ENCODE results near the gene RHOBTB3.
"Not testable (repeated sequence)": the region's sequence is repeated elsewhere in the genome, so short reads cannot be mapped to it uniquely, and the experiment has no call there.

The RHOBTB3 gene

GRCh38 chr5:95704150-95704549 is 27.0 kb upstream of the RHOBTB3 start:
- H3K27me3 ChIP-seq (ENCODE audit: control insufficient read depth in 5 of 5, insufficient read depth in 4 of 5, low read length in 5 of 5): no peaks in the 10 kb centered on the region
- H3K27ac ChIP-seq (ENCODE audit: low read depth, low read length): no peak overlapping the region
- H3K4me1 ChIP-seq (ENCODE audit: control insufficient read depth in 5 of 5, insufficient read depth in 5 of 5, low read length in 5 of 5): no peaks in the 10 kb centered on the region
- H3K36me3 ChIP-seq (ENCODE audit: control insufficient read depth in 5 of 5, insufficient read depth in 5 of 5, low read length in 5 of 5): peaks cover 0 to 3% (median 0%) of the 10 kb centered on the region in 5 donors
- H3K4me3 ChIP-seq (ENCODE audit: low read depth in 1 of 5, low read length in 5 of 5): no peak overlapping the region
- no peaks in the 10 kb centered on the region for H3K9me3 ChIP-seq (ENCODE audit: control insufficient read depth in 5 of 5, low read length in 5 of 5)
- no peak overlapping the region for H3K9ac ChIP-seq (ENCODE audit: low read length in 5 of 5)

- H3K9me3 ChIP-seq (ENCODE audit: control insufficient read depth in 5 of 5, low read length in 5 of 5); H3K36me3 ChIP-seq (ENCODE audit: control insufficient read depth in 5 of 5, insufficient read depth in 5 of 5, low read length in 5 of 5): not testable (repeated sequence)
These were observed 24.9 kb upstream of the RHOBTB3 start for GRCh38 chr5:95706196-95706595.

GRCh38 chr5:95707055-95707454 is 24.1 kb upstream of the RHOBTB3 start:
- H3K27me3 ChIP-seq (ENCODE audit: control insufficient read depth in 5 of 5, insufficient read depth in 4 of 5, low read length in 5 of 5): no peaks in the 10 kb centered on the region
- H3K9me3 ChIP-seq (ENCODE audit: control insufficient read depth in 5 of 5, low read length in 5 of 5): no peaks in the 10 kb centered on the region
- peaks cover 0 to 3% (median 0%) of the 10 kb centered on the region in 5 donors for H3K36me3 ChIP-seq (ENCODE audit: control insufficient read depth in 5 of 5, insufficient read depth in 5 of 5, low read length in 5 of 5)
- H3K4me3 ChIP-seq (ENCODE audit: low read depth in 1 of 5, low read length in 5 of 5): no peak overlapping the region
- H3K4me1 ChIP-seq (ENCODE audit: control insufficient read depth in 5 of 5, insufficient read depth in 5 of 5, low read length in 5 of 5): peaks cover 0 to 12% (median 10%) of the 10 kb centered on the region in 5 donors
- H3K9ac ChIP-seq (ENCODE audit: low read length in 5 of 5): no peak overlapping the region
- H3K27ac ChIP-seq (ENCODE audit: low read depth, low read length): no peak overlapping the region

More at GRCh38 chr5:95706196-95706595, 24.9 kb upstream of the RHOBTB3 start:
- H3K4me3 ChIP-seq (ENCODE audit: low read depth in 1 of 5, low read length in 5 of 5); H3K27me3 ChIP-seq (ENCODE audit: control insufficient read depth in 5 of 5, insufficient read depth in 4 of 5, low read length in 5 of 5); H3K27ac ChIP-seq (ENCODE audit: low read depth, low read length); H3K9ac ChIP-seq (ENCODE audit: low read length in 5 of 5): not testable (repeated sequence)
- peaks cover 0 to 10% (median 9%) of the 10 kb centered on the region in 5 donors for H3K4me1 ChIP-seq (ENCODE audit: control insufficient read depth in 5 of 5, insufficient read depth in 5 of 5, low read length in 5 of 5)

GRCh38 chr5:95707534-95708188 is 23.5 kb upstream of the RHOBTB3 start:
- H3K36me3 ChIP-seq (ENCODE audit: control insufficient read depth in 5 of 5, insufficient read depth in 5 of 5, low read length in 5 of 5); H3K9me3 ChIP-seq (ENCODE audit: control insufficient read depth in 5 of 5, low read length in 5 of 5); H3K4me3 ChIP-seq (ENCODE audit: low read depth in 1 of 5, low read length in 5 of 5); H3K27ac ChIP-seq (ENCODE audit: low read depth, low read length); H3K9ac ChIP-seq (ENCODE audit: low read length in 5 of 5); H3K27me3 ChIP-seq (ENCODE audit: control insufficient read depth in 5 of 5, insufficient read depth in 4 of 5, low read length in 5 of 5): not testable (repeated sequence)
- H3K4me1 ChIP-seq (ENCODE audit: control insufficient read depth in 5 of 5, insufficient read depth in 5 of 5, low read length in 5 of 5): peaks cover 0 to 12% (median 10%) of the 10 kb centered on the region in 5 donors

- peaks cover 0 to 3% (median 0%) of the 10 kb centered on the region in 5 donors for H3K36me3 ChIP-seq (ENCODE audit: control insufficient read depth in 5 of 5, insufficient read depth in 5 of 5, low read length in 5 of 5)
- H3K4me1 ChIP-seq (ENCODE audit: control insufficient read depth in 5 of 5, insufficient read depth in 5 of 5, low read length in 5 of 5): peaks cover 0 to 15% (median 10%) of the 10 kb centered on the region in 5 donors
- H3K4me3 ChIP-seq (ENCODE audit: low read depth in 1 of 5, low read length in 5 of 5): no peak overlapping the region
- H3K27ac ChIP-seq (ENCODE audit: low read depth, low read length): no peak overlapping the region
- no peaks in the 10 kb centered on the region for H3K27me3 ChIP-seq (ENCODE audit: control insufficient read depth in 5 of 5, insufficient read depth in 4 of 5, low read length in 5 of 5)
- no peak overlapping the region for H3K9ac ChIP-seq (ENCODE audit: low read length in 5 of 5)
- no peaks in the 10 kb centered on the region for H3K9me3 ChIP-seq (ENCODE audit: control insufficient read depth in 5 of 5, low read length in 5 of 5)
These were observed 22.3 kb upstream of the RHOBTB3 start for GRCh38 chr5:95708876-95709275.

- Histone ChIP-seq H3K27me3 (ENCODE audit: control insufficient read depth in 5 of 5, insufficient read depth in 4 of 5, low read length in 5 of 5) (no peaks in the 10 kb centered on the region), H3K27ac (ENCODE audit: low read depth, low read length) (no peak overlapping the region), H3K9ac (ENCODE audit: low read length in 5 of 5) (no peak overlapping the region), H3K9me3 (ENCODE audit: control insufficient read depth in 5 of 5, low read length in 5 of 5) (no peaks in the 10 kb centered on the region), H3K36me3 (ENCODE audit: control insufficient read depth in 5 of 5, insufficient read depth in 5 of 5, low read length in 5 of 5) (peaks cover 0 to 3% (median 0%) of the 10 kb centered on the region in 5 donors), H3K4me3 (ENCODE audit: low read depth in 1 of 5, low read length in 5 of 5) (peak overlapping the region in 4 of 5 donors; percentile 16 to 43 (median 26)), H3K4me1 (ENCODE audit: control insufficient read depth in 5 of 5, insufficient read depth in 5 of 5, low read length in 5 of 5) (peaks cover 0 to 20% (median 10%) of the 10 kb centered on the region in 5 donors)
These were observed 21.0 kb upstream of the RHOBTB3 start for GRCh38 chr5:95709967-95710650.

- Histone ChIP-seq H3K27ac (ENCODE audit: low read depth, low read length) (peak overlapping the region; percentile 50), H3K4me1 (ENCODE audit: control insufficient read depth in 5 of 5, insufficient read depth in 5 of 5, low read length in 5 of 5) (peaks cover 0 to 23% (median 10%) of the 10 kb centered on the region in 5 donors), H3K4me3 (ENCODE audit: low read depth in 1 of 5, low read length in 5 of 5) (peak overlapping the region in 4 of 5 donors; percentile 16 to 43 (median 26)), H3K9ac (ENCODE audit: low read length in 5 of 5) (peak overlapping the region in 2 of 5 donors; percentile 31 to 35)
- H3K36me3 ChIP-seq (ENCODE audit: control insufficient read depth in 5 of 5, insufficient read depth in 5 of 5, low read length in 5 of 5); H3K27me3 ChIP-seq (ENCODE audit: control insufficient read depth in 5 of 5, insufficient read depth in 4 of 5, low read length in 5 of 5); H3K9me3 ChIP-seq (ENCODE audit: control insufficient read depth in 5 of 5, low read length in 5 of 5): not testable (repeated sequence)
These were observed 20.3 kb upstream of the RHOBTB3 start for GRCh38 chr5:95710651-95711500.

- Histone ChIP-seq H3K27me3 (ENCODE audit: control insufficient read depth in 5 of 5, insufficient read depth in 4 of 5, low read length in 5 of 5) (no peaks in the 10 kb centered on the region), H3K9me3 (ENCODE audit: control insufficient read depth in 5 of 5, low read length in 5 of 5) (no peaks in the 10 kb centered on the region), H3K9ac (ENCODE audit: low read length in 5 of 5) (no peak overlapping the region), H3K4me1 (ENCODE audit: control insufficient read depth in 5 of 5, insufficient read depth in 5 of 5, low read length in 5 of 5) (peaks cover 0 to 27% (median 10%) of the 10 kb centered on the region in 5 donors), H3K36me3 (ENCODE audit: control insufficient read depth in 5 of 5, insufficient read depth in 5 of 5, low read length in 5 of 5) (peaks cover 0 to 4% (median 0%) of the 10 kb centered on the region in 5 donors), H3K4me3 (ENCODE audit: low read depth in 1 of 5, low read length in 5 of 5) (no peak overlapping the region), H3K27ac (ENCODE audit: low read depth, low read length) (peak overlapping the region; percentile 50)
These were observed 19.4 kb upstream of the RHOBTB3 start for GRCh38 chr5:95711501-95712346.

GRCh38 chr5:95712347-95712958 is 18.7 kb upstream of the RHOBTB3 start:
- Histone ChIP-seq H3K27me3 (ENCODE audit: control insufficient read depth in 5 of 5, insufficient read depth in 4 of 5, low read length in 5 of 5) (no peaks in the 10 kb centered on the region), H3K4me1 (ENCODE audit: control insufficient read depth in 5 of 5, insufficient read depth in 5 of 5, low read length in 5 of 5) (peaks cover 0 to 34% (median 10%) of the 10 kb centered on the region in 5 donors), H3K9ac (ENCODE audit: low read length in 5 of 5) (no peak overlapping the region), H3K27ac (ENCODE audit: low read depth, low read length) (no peak overlapping the region), H3K4me3 (ENCODE audit: low read depth in 1 of 5, low read length in 5 of 5) (no peak overlapping the region), H3K36me3 (ENCODE audit: control insufficient read depth in 5 of 5, insufficient read depth in 5 of 5, low read length in 5 of 5) (peaks cover 0 to 4% (median 3%) of the 10 kb centered on the region in 5 donors), H3K9me3 (ENCODE audit: control insufficient read depth in 5 of 5, low read length in 5 of 5) (no peaks in the 10 kb centered on the region)
